GM12878 (cell line): ENCODE results near the gene ARFGAP3. TPM values are rescaled to one million over a fixed set of nuclear protein-coding genes. Genes with fewer than 3 reads are reported as not detected.

ENCODE experiments used
- ATAC-seq: fragments of 200-7000 bp; cut with Tn5 transposase; 3 replicates; pipeline ENCODE4 v1.9.1; 2020; ENCODE audit warnings: mild to moderate bottlenecking, moderate library complexity
- BruUV-seq: library from RNA; stranded (reverse); fragments of 400-500 nt; replicated peaks from 2 replicates; lab custom pipeline; 2021; lab: Mats Ljungman, UMichigan
- CTCF ChIA-PET: fragments of 300-600 bp; sonication (Branson Sonifier 250); formaldehyde crosslinking; extraction: SDS; loops from one replicate; lab custom pipeline; 2021; ENCODE audit warnings: inconsistent platforms; lab: Yijun Ruan, JAX
- POLR2A ChIA-PET: fragments of 350-600 bp; formaldehyde crosslinking; extraction: SDS; loops from one replicate; lab custom pipeline; 2021; ENCODE audit warnings: inconsistent platforms; lab: Charles Lee
- RAD21 ChIA-PET: fragments of 300-600 bp; sonication (Branson Sonifier 250); formaldehyde crosslinking; loops from one replicate; lab custom pipeline; 2023; ENCODE audit warnings: antibody characterized with exemption; ENCODE audit not compliant: unreplicated experiment; lab: Charles Lee
- SMC1A ChIA-PET: fragments of 300-600 bp; sonication (Branson Sonifier 250); formaldehyde crosslinking; loops from one replicate; lab custom pipeline; 2023; ENCODE audit not compliant: unreplicated experiment, uncharacterized antibody; lab: Charles Lee
- DNase-seq: peaks from one replicate; pipeline ENCODE4 v3.0.0-alpha.2; 2011; ENCODE audit warnings: low read depth, low spot score
- FAIRE-seq: peaks from 3 replicates; lab custom pipeline; 2011; peaks lifted over from hg19 to GRCh38; lab: Jason Lieb, UNC
- H2AFZ ChIP-seq: 2 replicates; pipeline ENCODE4 v1.6.0; 2011; ENCODE audit warnings: low read depth, low read length, control low read depth; ENCODE audit not compliant: control insufficient read depth
- H3K27ac ChIP-seq: 2 replicates; pipeline ENCODE4 v1.5.1; 2011; ENCODE audit warnings: control low read depth; ENCODE audit not compliant: control insufficient read depth, insufficient read depth
- H3K27me3 ChIP-seq, 2 experiments: replicated peaks in 1 of 2; 2 replicates each; pipeline versions ENCODE4 v1.6.0 to v1.6.1; 2011; ENCODE audit warnings: low read length in 1 of 2; ENCODE audit not compliant: control insufficient read depth in 2 of 2, insufficient read depth in 2 of 2
- H3K36me3 ChIP-seq, 2 experiments: 2 replicates each; pipeline ENCODE4 v1.5.1; 2011; ENCODE audit warnings: low read length in 1 of 2; ENCODE audit not compliant: control insufficient read depth in 2 of 2, insufficient read depth in 2 of 2
- H3K4me1 ChIP-seq: 2 replicates; pipeline ENCODE4 v1.6.1; 2011; ENCODE audit warnings: mild to moderate bottlenecking, low read length, moderate library complexity, mixed read lengths; ENCODE audit not compliant: control insufficient read depth, insufficient read depth
- H3K4me2 ChIP-seq: 2 replicates; pipeline ENCODE4 v1.6.0; 2011; ENCODE audit warnings: control low read depth; ENCODE audit not compliant: control insufficient read depth, insufficient read depth
- H3K4me3 ChIP-seq: fragments of 200-600 bp; sonication (generic); 2 replicates; pipeline ENCODE4 v1.5.1; 2016
- H3K79me2 ChIP-seq: 2 replicates; pipeline ENCODE4 v1.6.0; 2011; ENCODE audit warnings: low read length; ENCODE audit not compliant: control insufficient read depth, insufficient read depth
- H3K9ac ChIP-seq: 2 replicates; pipeline ENCODE4 v1.8.0; 2011; ENCODE audit warnings: low read length, control low read depth, mixed read lengths; ENCODE audit not compliant: control insufficient read depth, insufficient read depth
- H3K9me3 ChIP-seq: replicated peaks from 3 replicates; pipeline ENCODE4 v1.5.1; 2011; ENCODE audit warnings: mild to moderate bottlenecking, low read length; ENCODE audit not compliant: control insufficient read depth, insufficient read depth
- H4K20me1 ChIP-seq: 2 replicates; pipeline ENCODE4 v1.6.0; 2011; ENCODE audit not compliant: control insufficient read depth, insufficient read depth
- IKZF2 ChIP-seq, 2 experiments: fragments of 450-650 bp; IDR thresholded peaks; 2 replicates each; pipeline ENCODE4 v1.6.1; 2017; ENCODE audit warnings: mild to moderate bottlenecking in 2 of 2, moderate library complexity in 2 of 2
- IRF4 ChIP-seq: IDR thresholded peaks from 2 replicates; pipeline ENCODE4 v1.6.1; 2011; ENCODE audit warnings: low read depth, low read length
- KLF5 ChIP-seq: fragments of 450-650 bp; IDR thresholded peaks from 2 replicates; pipeline ENCODE4 v1.6.1; 2014; ENCODE audit warnings: mild to moderate bottlenecking; ENCODE audit not compliant: partially characterized antibody
- POU2F2 ChIP-seq: IDR thresholded peaks from 3 replicates; pipeline ENCODE4 v1.6.1; 2011; ENCODE audit warnings: low read depth, mild to moderate bottlenecking, low read length, borderline replicate concordance
- RAD21 ChIP-seq: IDR thresholded peaks from 2 replicates; pipeline ENCODE4 v1.6.1; 2011; ENCODE audit warnings: mild to moderate bottlenecking, low read depth, low read length, moderate library complexity; ENCODE audit not compliant: insufficient read depth
- SMARCA5 ChIP-seq: fragments of 450-650 bp; IDR thresholded peaks from 2 replicates; pipeline ENCODE4 v1.6.1; 2017; ENCODE audit warnings: mild to moderate bottlenecking
- SMC3 ChIP-seq: IDR thresholded peaks from 2 replicates; pipeline ENCODE4 v1.6.1; 2011; ENCODE audit warnings: low read length, improper control_type of control experiment, borderline replicate concordance
- SPI1 ChIP-seq: IDR thresholded peaks from 2 replicates; pipeline ENCODE4 v1.6.1; 2011; ENCODE audit warnings: low read depth, mild to moderate bottlenecking, low read length, moderate library complexity, borderline replicate concordance; ENCODE audit not compliant: insufficient read depth
- TCF12 ChIP-seq: IDR thresholded peaks from 2 replicates; pipeline ENCODE4 v1.6.1; 2011; ENCODE audit warnings: low read depth, mild to moderate bottlenecking, low read length
- YY1 ChIP-seq: IDR thresholded peaks from 2 replicates; pipeline ENCODE4 v1.6.1; 2011; ENCODE audit warnings: low read depth, mild to moderate bottlenecking, low read length
- ZBED1 ChIP-seq: IDR thresholded peaks from 2 replicates; pipeline ENCODE4 v1.6.1; 2016; ENCODE audit warnings: borderline replicate concordance
- ZNF207 ChIP-seq: fragments of 450-650 bp; IDR thresholded peaks from 2 replicates; pipeline ENCODE4 v1.6.1; 2014; ENCODE audit warnings: antibody characterized with exemption, mild to moderate bottlenecking, borderline replicate concordance
- ZNF24 ChIP-seq: fragments of 450-650 bp; IDR thresholded peaks from 2 replicates; pipeline ENCODE4 v1.6.1; 2017; ENCODE audit warnings: antibody characterized with exemption, mild to moderate bottlenecking
- WGBS: methylation state at CpG from one replicate; pipeline ENCODE4 v1.1.6; 2016; ENCODE audit warnings: low lambda C conversion rate; ENCODE audit not compliant: insufficient replicate concordance, insufficient coverage; ENCODE audit errors: missing lambda C conversion rate; 5-methylcytosine and 5-hydroxymethylcytosine counted together
- in situ Hi-C: fragments of 300-500 bp; cut with MboI; formaldehyde crosslinking; loops from 9 replicates; pipeline ENCODE4 v1.14.3; 2018; ENCODE audit warnings: mixed read lengths
- intact Hi-C: fragments of 100-400 bp; cut with micrococcal nuclease; formaldehyde crosslinking; loops from one replicate; pipeline ENCODE4 v1.14.2; 2022; ENCODE audit not compliant: unreplicated experiment
- polyA plus RNA-seq, 11 experiments: library from polyadenylated mRNA; depleted of rRNA in 4 of 11; unstranded in 6 of 11; stranded (reverse) in 5 of 11; fragments of >200 nt; fragmentation: Nextera tagmentation in 4 of 11; fragmentation: Illumina TruSeq in 1 of 11; extraction: Ambion mirVana in 4 of 11; extraction: Trizol in 1 of 11; gene quantifications; 1 replicate in 1 of 11; 2 replicates in 10 of 11; pipeline versions ENCODE4 v1.2.1 to v1.2.3, GENCODE V29; 2011 to 2016; ENCODE audit warnings: inconsistent platforms in 2 of 11, missing spikeins in 2 of 11, low read depth in 1 of 11
- total RNA-seq, 4 experiments: library from RNA; depleted of rRNA in 3 of 4; stranded (reverse); fragments of >200 nt in 3 of 4; fragmentation: Illumina TruSeq in 1 of 4; extraction: Trizol in 1 of 4; gene quantifications; 2 replicates each; pipeline versions ENCODE4 v1.2.1 to v1.2.3, GENCODE V29; 2013 to 2021
- TF ChIP-seq, protein P1 (sequence below): fragments of 450-650 bp; formaldehyde crosslinking; IDR thresholded peaks from 2 replicates; pipeline ENCODE4 v1.5.0; 2022; ENCODE audit warnings: mild to moderate bottlenecking, missing genetic modification characterization
- TF ChIP-seq, protein P2 (sequence below): fragments of 450-650 bp; IDR thresholded peaks from 2 replicates; pipeline ENCODE4 v1.6.1; 2016; ENCODE audit warnings: mild to moderate bottlenecking
- TF ChIP-seq, protein P3 (sequence below), 3 experiments: IDR thresholded peaks in 2 of 3; conservative IDR thresholded peaks in 1 of 3; 2 replicates each; pipeline ENCODE4 v1.5.1; 2011; ENCODE audit warnings: low read depth in 3 of 3, low read length in 3 of 3, mild to moderate bottlenecking in 3 of 3, control low read depth in 2 of 3, moderate library complexity in 2 of 3, inconsistent platforms in 1 of 3, mixed read lengths in 1 of 3; ENCODE audit not compliant: control insufficient read depth in 2 of 3, insufficient read depth in 1 of 3; ENCODE audit errors: extremely low read depth in 1 of 3

The ARFGAP3 gene
- total and polyA plus RNA-seq, 10 of the 15 experiments (the other 5 are each of a cell fraction or from before 2014, with no cell fraction given): 29.7 to 50.8 (median 39.5) TPM

DNA sequence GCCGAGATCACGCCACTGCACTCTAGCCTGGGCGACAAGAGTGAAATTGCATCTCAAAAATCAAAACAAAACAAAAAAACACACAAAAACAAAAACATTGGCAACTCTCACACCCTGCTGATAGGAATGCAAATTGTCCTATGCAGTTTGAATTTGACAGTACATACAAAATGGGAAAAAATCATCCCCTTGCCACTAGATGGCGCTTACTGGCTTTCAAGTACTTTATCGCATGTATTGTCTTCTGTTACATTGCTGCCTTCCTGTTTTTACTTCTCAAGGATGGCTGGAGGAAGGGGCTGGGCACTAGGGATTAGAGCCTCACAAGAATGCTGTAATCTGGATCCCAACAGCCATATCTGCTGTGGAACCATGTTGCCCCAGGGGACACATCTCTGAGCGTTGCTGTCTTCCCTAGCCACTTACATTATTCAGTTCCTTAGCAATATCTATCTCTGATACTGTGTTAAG lies 77.0 kb downstream of the ARFGAP3 start:
- peak; percentile 91 for ATAC-seq
- ChIA-PET SMC1A (interaction anchor here (0.9 to 2.1 kb wide), 8 partner anchors 17 to 253 kb away, joined by 3 to 8 read pairs (median 6); partner anchors contain the start of gene POLDIP3), CTCF (interaction anchor here (0.7 to 3.0 kb wide), 19 partner anchors 10 to 307 kb away, joined by 3 to 17 read pairs (median 3); no protein-coding TSS in a partner anchor), POLR2A (no interaction called here), RAD21 (interaction anchor here (0.8 to 1.8 kb wide), 3 partner anchors 88 to 253 kb away, joined by 3 to 6 read pairs (median 5); no protein-coding TSS in a partner anchor)
- H3K9ac ChIP-seq: no peak overlapping the region
- no peak overlapping the region for H3K27ac ChIP-seq
- intact Hi-C loops: loop anchor here (1.0 to 2.0 kb wide), 2 partner anchors 87 to 310 kb away; no protein-coding TSS in a partner anchor
- DNase-seq: peak; percentile 59
- H3K4me2 ChIP-seq: no peak overlapping the region
- H3K9me3 ChIP-seq: no peaks in the 10 kb centered on the region
- no peaks in the 10 kb centered on the region for H3K79me2 ChIP-seq
- no peaks in the 10 kb centered on the region for H3K36me3 ChIP-seq
- H4K20me1 ChIP-seq: no peaks in the 10 kb centered on the region
- in situ Hi-C loops: no loop called here
- no TSS peak for BruUV-seq
- WGBS: 13% methylated on average over 6 of the region's 6 CpGs
- H3K27me3 ChIP-seq: no peaks in the 10 kb centered on the region
- no peak for TF ChIP-seq ZNF207
- 0 out of 2 replicates have a peak, but pooled peaks have one; percentile 22 for TF ChIP-seq IRF4
- 0 out of 4 replicates have a peak, but pooled peaks of 1 of the 2 experiments have one; percentile 30 for TF ChIP-seq IKZF2 (IDR thresholded peaks at IDR 0.05)
- TF ChIP-seq ZNF24: 0 out of 2 replicates have a peak, but pooled peaks have one; percentile 12
- TF ChIP-seq RAD21: peak; percentile 77
- peak; percentile 42; the same call in 1 of the 3 replicates for TF ChIP-seq POU2F2
- TF ChIP-seq SPI1: peak; percentile 65; the same call in 1 of the 2 replicates
- peak; percentile 31; the same call in 1 of the 2 replicates for TF ChIP-seq SMARCA5
- no peak for TF ChIP-seq TCF12
- TF ChIP-seq, protein P1, sequence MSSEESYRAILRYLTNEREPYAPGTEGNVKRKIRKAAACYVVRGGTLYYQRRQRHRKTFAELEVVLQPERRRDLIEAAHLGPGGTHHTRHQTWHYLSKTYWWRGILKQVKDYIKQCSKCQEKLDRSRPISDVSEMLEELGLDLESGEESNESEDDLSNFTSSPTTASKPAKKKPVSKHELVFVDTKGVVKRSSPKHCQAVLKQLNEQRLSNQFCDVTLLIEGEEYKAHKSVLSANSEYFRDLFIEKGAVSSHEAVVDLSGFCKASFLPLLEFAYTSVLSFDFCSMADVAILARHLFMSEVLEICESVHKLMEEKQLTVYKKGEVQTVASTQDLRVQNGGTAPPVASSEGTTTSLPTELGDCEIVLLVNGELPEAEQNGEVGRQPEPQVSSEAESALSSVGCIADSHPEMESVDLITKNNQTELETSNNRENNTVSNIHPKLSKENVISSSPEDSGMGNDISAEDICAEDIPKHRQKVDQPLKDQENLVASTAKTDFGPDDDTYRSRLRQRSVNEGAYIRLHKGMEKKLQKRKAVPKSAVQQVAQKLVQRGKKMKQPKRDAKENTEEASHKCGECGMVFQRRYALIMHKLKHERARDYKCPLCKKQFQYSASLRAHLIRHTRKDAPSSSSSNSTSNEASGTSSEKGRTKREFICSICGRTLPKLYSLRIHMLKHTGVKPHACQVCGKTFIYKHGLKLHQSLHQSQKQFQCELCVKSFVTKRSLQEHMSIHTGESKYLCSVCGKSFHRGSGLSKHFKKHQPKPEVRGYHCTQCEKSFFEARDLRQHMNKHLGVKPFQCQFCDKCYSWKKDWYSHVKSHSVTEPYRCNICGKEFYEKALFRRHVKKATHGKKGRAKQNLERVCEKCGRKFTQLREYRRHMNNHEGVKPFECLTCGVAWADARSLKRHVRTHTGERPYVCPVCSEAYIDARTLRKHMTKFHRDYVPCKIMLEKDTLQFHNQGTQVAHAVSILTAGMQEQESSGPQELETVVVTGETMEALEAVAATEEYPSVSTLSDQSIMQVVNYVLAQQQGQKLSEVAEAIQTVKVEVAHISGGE (CRISPR knock-in tag): no peak
- TF ChIP-seq KLF5: no peak
- TF ChIP-seq, protein P2, sequence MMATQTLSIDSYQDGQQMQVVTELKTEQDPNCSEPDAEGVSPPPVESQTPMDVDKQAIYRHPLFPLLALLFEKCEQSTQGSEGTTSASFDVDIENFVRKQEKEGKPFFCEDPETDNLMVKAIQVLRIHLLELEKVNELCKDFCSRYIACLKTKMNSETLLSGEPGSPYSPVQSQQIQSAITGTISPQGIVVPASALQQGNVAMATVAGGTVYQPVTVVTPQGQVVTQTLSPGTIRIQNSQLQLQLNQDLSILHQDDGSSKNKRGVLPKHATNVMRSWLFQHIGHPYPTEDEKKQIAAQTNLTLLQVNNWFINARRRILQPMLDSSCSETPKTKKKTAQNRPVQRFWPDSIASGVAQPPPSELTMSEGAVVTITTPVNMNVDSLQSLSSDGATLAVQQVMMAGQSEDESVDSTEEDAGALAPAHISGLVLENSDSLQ: 0 out of 2 replicates have a peak, but pooled peaks have one; percentile 14
- 0 out of 2 replicates have a peak, but pooled peaks have one; percentile 37 for TF ChIP-seq YY1
- peak; percentile 87 for TF ChIP-seq SMC3
- TF ChIP-seq, protein P3, sequence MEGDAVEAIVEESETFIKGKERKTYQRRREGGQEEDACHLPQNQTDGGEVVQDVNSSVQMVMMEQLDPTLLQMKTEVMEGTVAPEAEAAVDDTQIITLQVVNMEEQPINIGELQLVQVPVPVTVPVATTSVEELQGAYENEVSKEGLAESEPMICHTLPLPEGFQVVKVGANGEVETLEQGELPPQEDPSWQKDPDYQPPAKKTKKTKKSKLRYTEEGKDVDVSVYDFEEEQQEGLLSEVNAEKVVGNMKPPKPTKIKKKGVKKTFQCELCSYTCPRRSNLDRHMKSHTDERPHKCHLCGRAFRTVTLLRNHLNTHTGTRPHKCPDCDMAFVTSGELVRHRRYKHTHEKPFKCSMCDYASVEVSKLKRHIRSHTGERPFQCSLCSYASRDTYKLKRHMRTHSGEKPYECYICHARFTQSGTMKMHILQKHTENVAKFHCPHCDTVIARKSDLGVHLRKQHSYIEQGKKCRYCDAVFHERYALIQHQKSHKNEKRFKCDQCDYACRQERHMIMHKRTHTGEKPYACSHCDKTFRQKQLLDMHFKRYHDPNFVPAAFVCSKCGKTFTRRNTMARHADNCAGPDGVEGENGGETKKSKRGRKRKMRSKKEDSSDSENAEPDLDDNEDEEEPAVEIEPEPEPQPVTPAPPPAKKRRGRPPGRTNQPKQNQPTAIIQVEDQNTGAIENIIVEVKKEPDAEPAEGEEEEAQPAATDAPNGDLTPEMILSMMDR (IDR thresholded peaks at IDR 0.05 in 2 of 3, conservative IDR thresholded peaks at IDR 0.05 in 1 of 3; ENCODE audit: control insufficient read depth in 2 of 3, extremely low read depth in 1 of 3, insufficient read depth in 1 of 3, low read depth in 3 of 3, low read length in 3 of 3): peak; percentile 61 to 92 (median 85); a peak in 5 of 6 replicates
- TF ChIP-seq ZBED1: no peak
- peak; percentile 99 for FAIRE-seq
- no peak overlapping the region; the same call in 1 of the 2 replicates for H2AFZ ChIP-seq
- no peaks in the 10 kb centered on the region for H3K4me1 ChIP-seq
- H3K4me3 ChIP-seq: no peak overlapping the region
